GM18507 (cell line): ENCODE data around the gene DVL1.

Experiments used
- DNase-seq: peaks from one replicate; pipeline ENCODE4 v3.0.0; 2011; ENCODE audit warnings: low read depth; ENCODE audit not compliant: insufficient read length; ENCODE audit errors: extremely low spot score
- FAIRE-seq: peaks from 2 replicates; lab custom pipeline; 2011; peaks lifted over from hg19 to GRCh38; lab: Jason Lieb, UNC

Gene DVL1

DNA sequence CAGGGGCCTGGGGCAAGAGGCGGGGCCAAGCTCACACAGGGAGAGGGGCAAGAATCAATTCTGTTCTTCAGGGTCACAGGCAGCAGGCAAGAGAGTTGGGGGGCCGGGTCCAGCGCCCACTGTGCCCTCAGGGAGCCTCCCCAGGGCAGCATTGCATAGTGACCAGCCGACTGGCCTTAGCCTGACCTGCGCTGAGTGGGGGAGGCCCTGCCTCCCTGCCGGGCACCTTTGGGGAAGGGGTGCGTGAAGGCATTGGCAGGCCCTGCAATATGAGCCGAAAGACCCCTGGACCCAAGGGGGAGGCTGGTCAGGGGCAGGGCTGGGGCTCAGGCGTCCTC, 56.8 kb downstream of the DVL1 start:
- FAIRE-seq (no peak), DNase-seq (no peak)

DNA sequence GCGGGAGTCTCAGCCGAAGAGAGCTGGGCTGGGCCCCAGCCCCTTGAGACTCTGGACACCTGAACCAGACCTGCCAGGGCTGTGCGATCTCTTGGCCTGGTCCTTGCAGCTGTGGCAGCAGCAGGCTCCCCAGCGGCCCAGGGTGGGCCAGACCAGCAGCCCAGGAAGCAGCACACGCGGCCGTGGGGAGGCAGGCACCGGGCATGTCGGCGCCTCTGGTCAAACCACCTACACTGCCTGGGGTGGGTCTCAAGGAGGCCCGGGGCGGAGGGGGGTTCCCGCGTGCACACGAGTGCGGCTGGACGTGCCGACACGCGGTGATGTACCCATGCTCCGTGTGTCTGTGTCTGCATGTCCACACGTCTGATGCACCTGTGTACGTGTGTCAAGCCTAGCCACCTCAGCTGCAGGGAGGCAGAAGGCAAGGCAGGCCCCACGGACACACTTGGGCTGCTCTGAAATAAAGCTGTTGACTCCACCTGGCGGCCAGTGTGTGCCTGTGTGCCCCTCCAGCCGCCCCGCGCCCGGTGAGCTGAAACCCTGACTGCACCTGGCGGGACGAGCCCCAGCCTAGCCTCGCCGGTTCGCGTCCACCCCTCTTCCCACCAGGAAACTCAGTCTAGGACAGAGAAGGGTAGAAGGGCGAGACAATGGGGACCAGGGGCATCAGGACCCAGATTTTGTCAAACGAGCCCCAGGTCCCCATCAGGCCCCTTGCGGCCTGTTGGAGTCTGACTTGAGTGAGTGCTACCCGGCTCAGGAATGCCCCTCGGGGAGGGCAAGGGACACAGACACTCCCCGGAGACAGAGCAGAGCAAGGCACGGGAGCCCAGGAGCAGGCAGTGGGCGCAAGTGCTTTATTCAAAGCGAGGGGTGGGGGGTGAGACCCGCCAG, 57.4 kb downstream of the DVL1 start:
- DNase-seq = peak; percentile 77

DNA sequence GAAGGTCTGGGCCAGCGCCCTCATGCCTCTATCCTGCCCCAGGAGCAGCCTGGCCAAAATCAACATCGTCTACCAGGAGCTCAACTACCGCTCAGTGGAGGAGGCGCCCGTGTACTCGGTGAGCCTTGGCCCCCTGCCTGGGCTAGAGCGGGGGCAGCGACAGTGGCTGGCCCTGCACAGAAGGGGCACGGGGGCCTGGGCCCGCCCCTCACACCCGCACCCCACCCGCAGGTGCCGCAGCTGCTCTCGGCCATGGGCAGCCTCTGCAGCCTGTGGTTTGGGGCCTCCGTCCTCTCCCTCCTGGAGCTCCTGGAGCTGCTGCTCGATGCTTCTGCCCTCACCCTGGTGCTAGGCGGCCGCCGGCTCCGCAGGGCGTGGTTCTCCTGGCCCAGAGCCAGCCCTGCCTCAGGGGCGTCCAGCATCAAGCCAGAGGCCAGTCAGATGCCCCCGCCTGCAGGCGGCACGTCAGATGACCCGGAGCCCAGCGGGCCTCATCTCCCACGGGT, 58.1 kb downstream of the DVL1 start:
- FAIRE-seq = no peak

More for the DNA sequence above, 57.4 kb downstream of the DVL1 start:
- FAIRE-seq = peak; percentile 91

DNA sequence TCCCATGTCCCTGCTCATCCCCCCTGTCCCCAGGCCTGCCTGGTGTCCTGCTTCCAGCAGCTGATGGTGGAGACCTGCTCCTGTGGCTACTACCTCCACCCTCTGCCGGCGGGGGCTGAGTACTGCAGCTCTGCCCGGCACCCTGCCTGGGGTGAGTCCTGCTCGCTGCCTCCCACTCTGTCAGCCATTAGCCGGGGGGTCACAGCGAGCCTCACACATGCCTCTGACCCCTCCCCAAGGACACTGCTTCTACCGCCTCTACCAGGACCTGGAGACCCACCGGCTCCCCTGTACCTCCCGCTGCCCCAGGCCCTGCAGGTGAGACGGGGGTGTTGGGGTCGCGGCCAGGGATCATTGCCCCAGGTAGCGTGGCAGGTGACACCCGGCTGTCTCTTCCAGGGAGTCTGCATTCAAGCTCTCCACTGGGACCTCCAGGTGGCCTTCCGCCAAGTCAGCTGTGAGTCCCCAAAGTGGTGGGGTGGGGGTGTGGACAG, 58.9 kb downstream of the DVL1 start:
- FAIRE-seq (peak; percentile 71), DNase-seq (peak; percentile 67)

More for the DNA sequence above, 58.1 kb downstream of the DVL1 start:
- no peak for DNase-seq

DNA sequence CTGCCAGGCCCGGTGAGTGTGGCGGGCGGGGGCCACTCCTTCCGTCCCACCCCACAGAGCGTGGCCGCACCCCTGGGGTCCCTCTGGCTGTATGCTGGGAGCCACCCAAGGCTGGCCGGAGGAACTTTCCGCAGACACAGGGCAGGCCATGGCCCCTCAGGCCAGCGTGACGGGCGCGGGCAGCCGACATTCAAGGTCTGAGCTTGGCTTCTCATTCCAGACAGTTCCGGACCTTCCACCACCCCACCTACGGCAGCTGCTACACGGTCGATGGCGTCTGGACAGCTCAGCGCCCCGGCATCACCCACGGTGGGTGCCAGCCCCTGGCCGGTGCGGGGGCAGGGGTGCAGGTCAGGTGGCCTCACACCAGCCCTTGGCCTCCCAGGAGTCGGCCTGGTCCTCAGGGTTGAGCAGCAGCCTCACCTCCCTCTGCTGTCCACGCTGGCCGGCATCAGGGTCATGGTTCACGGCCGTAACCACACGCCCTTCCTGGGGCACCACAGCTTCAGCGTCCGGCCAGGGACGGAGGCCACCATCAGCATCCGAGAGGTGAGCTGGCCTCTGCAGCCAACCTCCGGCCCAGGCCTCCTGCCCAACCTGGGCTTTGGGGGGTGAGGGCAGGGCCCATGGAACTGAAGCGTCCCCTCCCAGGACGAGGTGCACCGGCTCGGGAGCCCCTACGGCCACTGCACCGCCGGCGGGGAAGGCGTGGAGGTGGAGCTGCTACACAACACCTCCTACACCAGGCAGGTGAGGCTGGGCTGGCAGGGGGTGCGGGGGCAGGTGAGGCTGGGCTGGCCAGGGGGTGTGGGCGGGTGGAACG, 61.7 kb downstream of the DVL1 start:
- no peak for FAIRE-seq
- no peak for DNase-seq

DNA sequence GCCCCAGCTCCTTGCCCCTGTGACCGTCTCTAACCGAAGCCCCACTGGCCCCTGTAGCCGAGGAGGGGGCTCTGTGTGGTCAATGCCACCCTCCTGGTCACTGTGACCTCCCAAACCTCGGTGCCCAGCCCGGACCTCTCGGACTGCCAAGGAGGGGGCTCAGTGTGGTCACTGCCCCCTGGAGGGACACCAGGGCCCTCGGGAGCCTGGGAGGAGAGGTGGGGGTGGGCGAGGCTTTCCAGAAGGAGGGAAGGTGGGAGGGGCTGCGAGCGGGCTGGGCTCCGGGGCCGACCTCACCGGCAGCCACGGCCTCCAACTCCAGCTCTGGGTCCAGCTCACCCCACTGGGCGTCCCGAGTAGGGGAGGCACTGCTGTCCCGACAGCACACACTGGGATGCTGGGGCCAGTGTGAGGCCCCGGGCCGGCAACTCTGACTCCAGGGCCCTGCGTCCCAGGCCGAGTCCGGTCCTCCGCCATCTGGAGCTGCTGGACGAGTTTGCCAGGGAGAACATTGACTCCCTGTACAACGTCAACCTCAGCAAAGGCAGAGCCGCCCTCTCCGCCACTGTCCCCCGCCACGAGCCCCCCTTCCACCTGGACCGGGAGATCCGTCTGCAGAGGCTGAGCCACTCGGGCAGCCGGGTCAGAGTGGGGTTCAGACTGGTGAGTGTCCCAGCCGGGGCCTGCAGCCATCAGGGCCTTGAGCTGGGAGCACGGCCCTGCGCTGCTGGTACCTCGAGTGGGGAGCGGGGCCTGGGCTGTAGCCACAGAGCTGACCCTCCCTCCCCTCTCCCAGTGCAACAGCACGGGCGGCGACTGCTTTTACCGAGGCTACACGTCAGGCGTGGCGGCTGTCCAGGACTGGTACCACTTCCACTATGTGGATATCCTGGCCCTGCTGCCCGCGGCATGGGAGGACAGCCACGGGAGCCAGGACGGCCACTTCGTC, 62.6 kb downstream of the DVL1 start:
- no peak for FAIRE-seq

DNA sequence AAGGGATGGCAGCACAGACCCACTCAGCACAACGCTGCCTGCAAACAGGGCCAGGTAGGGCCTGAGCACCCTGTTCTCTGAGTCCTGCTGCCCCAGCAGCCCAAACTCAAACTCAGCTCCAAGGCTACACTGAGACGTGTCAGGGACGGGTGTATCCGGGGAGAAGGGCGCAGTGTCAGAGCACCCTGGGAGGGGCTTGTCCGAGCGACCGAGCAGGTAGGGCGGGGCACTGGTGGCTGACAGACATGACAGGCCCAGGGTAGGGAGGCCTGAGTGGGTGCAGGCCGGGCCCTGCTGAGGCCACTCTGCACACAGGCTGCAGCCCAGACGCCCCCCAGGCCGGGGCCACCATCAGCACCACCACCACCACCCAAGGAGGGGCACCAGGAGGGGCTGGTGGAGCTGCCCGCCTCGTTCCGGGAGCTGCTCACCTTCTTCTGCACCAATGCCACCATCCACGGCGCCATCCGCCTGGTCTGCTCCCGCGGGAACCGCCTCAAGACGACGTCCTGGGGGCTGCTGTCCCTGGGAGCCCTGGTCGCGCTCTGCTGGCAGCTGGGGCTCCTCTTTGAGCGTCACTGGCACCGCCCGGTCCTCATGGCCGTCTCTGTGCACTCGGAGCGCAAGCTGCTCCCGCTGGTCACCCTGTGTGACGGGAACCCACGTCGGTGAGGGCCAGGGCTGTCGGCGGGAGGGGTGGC, 63.5 kb downstream of the DVL1 start:
- no peak for FAIRE-seq
- DNase-seq = no peak

More for the DNA sequence above, 62.6 kb downstream of the DVL1 start:
- DNase-seq = no peak
